CD14-positive monocyte (primary cell): ENCODE measurements around the gene GLT8D1. TPM values are rescaled to one million over a fixed set of nuclear protein-coding genes. Genes with fewer than 3 reads are reported as not detected.
A peak's percentile ranks its signal among the peaks of the same experiment; 100 is the strongest.

Source experiments
- DNase-seq, 3 donors: peaks; one replicate each; pipeline ENCODE4 v3.0.0-alpha.2; 2011 to 2022
- H2AFZ ChIP-seq: 2 replicates; pipeline ENCODE4 v1.6.0; 2012; ENCODE audit warnings: mild to moderate bottlenecking, low read depth, low read length, inconsistent platforms; ENCODE audit not compliant: insufficient read depth, poor library complexity, severe bottlenecking
- H3K27ac ChIP-seq, 2 donors: 1 replicate in 1 of 2; 2 replicates in 1 of 2; pipeline ENCODE4 v1.5.1; 2012 to 2013; ENCODE audit warnings: low read length in 2 of 2, control low read depth in 1 of 2, inconsistent platforms in 1 of 2, low read depth in 1 of 2, mild to moderate bottlenecking in 1 of 2
- H3K27me3 ChIP-seq, 2 donors: one replicate each; pipeline versions ENCODE4 v1.6.0 to v1.6.1; 2011 to 2013; ENCODE audit warnings: low read length in 2 of 2; ENCODE audit not compliant: control insufficient read depth in 2 of 2, insufficient read depth in 2 of 2
- H3K36me3 ChIP-seq, 2 donors: replicated peaks in 1 of 2; 1 replicate in 1 of 2; 2 replicates in 1 of 2; pipeline versions ENCODE4 v1.5.1 to v1.6.1; 2012 to 2013; ENCODE audit warnings: low read length in 2 of 2, control low read depth in 1 of 2, inconsistent platforms in 1 of 2, mild to moderate bottlenecking in 1 of 2; ENCODE audit not compliant: insufficient read depth in 2 of 2, control insufficient read depth in 1 of 2
- H3K4me1 ChIP-seq, 2 donors: 1 replicate in 1 of 2; 2 replicates in 1 of 2; pipeline versions ENCODE4 v1.5.1 to v1.6.1; 2012 to 2013; ENCODE audit warnings: low read length in 2 of 2, control low read depth in 1 of 2, inconsistent platforms in 1 of 2, mild to moderate bottlenecking in 1 of 2, moderate library complexity in 1 of 2; ENCODE audit not compliant: insufficient read depth in 2 of 2, control insufficient read depth in 1 of 2
- H3K4me2 ChIP-seq: replicated peaks from 2 replicates; pipeline ENCODE3; 2012; ENCODE audit warnings: low read length, moderate library complexity, mild to moderate bottlenecking; ENCODE audit not compliant: poor library complexity, severe bottlenecking; ENCODE audit errors: extremely low read depth
- H3K4me3 ChIP-seq, 3 experiments: fragments of 200-600 bp in 1 of 3; sonication (generic) in 1 of 3; replicated peaks in 1 of 3; 1 replicate in 2 of 3; 2 replicates in 1 of 3; pipeline ENCODE4 v1.5.1; 2011 to 2013; ENCODE audit warnings: low read length in 3 of 3, mild to moderate bottlenecking in 3 of 3, control low read depth in 2 of 3, low read depth in 2 of 3, inconsistent platforms in 1 of 3, moderate library complexity in 1 of 3
- H3K79me2 ChIP-seq: 2 replicates; pipeline ENCODE4 v1.6.0; 2012; ENCODE audit warnings: mild to moderate bottlenecking, control low read depth, inconsistent platforms, low read length, moderate library complexity; ENCODE audit not compliant: insufficient read depth
- H3K9ac ChIP-seq: 2 replicates; pipeline ENCODE4 v1.6.0; 2017; ENCODE audit warnings: low read length, mild to moderate bottlenecking; ENCODE audit not compliant: insufficient read depth, poor library complexity, severe bottlenecking
- H3K9me3 ChIP-seq, 2 donors: replicated peaks in 1 of 2; 1 replicate in 1 of 2; 2 replicates in 1 of 2; pipeline versions ENCODE4 v1.5.1 to v1.6.1; 2012 to 2013; ENCODE audit warnings: low read length in 2 of 2, control low read depth in 1 of 2; ENCODE audit not compliant: control insufficient read depth in 1 of 2, insufficient read depth in 1 of 2
- H4K20me1 ChIP-seq: 2 replicates; pipeline ENCODE4 v1.6.0; 2012; ENCODE audit warnings: mild to moderate bottlenecking, low read length, control low read depth, moderate library complexity; ENCODE audit not compliant: insufficient read depth
- H3K27ac Mint-ChIP-seq, 7 donors: one replicate each; pipeline ENCODE4 v1.8.0; 2020; ENCODE audit warnings: mild to moderate bottlenecking in 7 of 7, mixed read lengths in 7 of 7, moderate library complexity in 6 of 7, inconsistent platforms in 2 of 7
- H3K27me3 Mint-ChIP-seq, 3 donors: one replicate each; pipeline ENCODE4 v1.8.0; 2021 to 2022; ENCODE audit warnings: low read depth in 3 of 3, mild to moderate bottlenecking in 3 of 3, mixed read lengths in 3 of 3, moderate library complexity in 3 of 3, inconsistent platforms in 1 of 3
- H3K36me3 Mint-ChIP-seq, 2 donors: one replicate each; pipeline ENCODE4 v1.8.0; 2020; ENCODE audit warnings: mixed read lengths in 2 of 2, inconsistent platforms in 1 of 2, mild to moderate bottlenecking in 1 of 2
- H3K4me1 Mint-ChIP-seq: one replicate; pipeline ENCODE4 v1.8.0; 2020; ENCODE audit warnings: mild to moderate bottlenecking, mixed read lengths
- H3K4me3 Mint-ChIP-seq, 2 donors: one replicate each; pipeline ENCODE4 v1.8.0; 2020; ENCODE audit warnings: mild to moderate bottlenecking in 2 of 2, mixed read lengths in 2 of 2, moderate library complexity in 1 of 2
- H3K9me3 Mint-ChIP-seq, 7 donors: one replicate each; pipeline ENCODE4 v1.8.0; 2020 to 2022; ENCODE audit warnings: mixed read lengths in 7 of 7, mild to moderate bottlenecking in 6 of 7, moderate library complexity in 6 of 7, inconsistent platforms in 2 of 7
- WGBS: methylation state at CpG from one replicate; pipeline ENCODE4 v1.1.5; 2013; ENCODE audit warnings: missing lambda C conversion rate; ENCODE audit not compliant: insufficient coverage; 5-methylcytosine and 5-hydroxymethylcytosine counted together
- intact Hi-C, 2 donors: fragments of 100-400 bp; cut with micrococcal nuclease; formaldehyde crosslinking; loops; one replicate each; pipeline versions ENCODE4 v1.15.0 to v1.15.1; 2023
- polyA plus RNA-seq, 3 donors: library from polyadenylated mRNA; depleted of rRNA in 1 of 3; unstranded in 2 of 3; stranded (reverse) in 1 of 3; fragments of 300-500 nt in 2 of 3; fragments of >200 nt in 1 of 3; fragmentation: Illumina TruSeq in 2 of 3; gene quantifications; 1 replicate in 2 of 3; 2 replicates in 1 of 3; pipeline ENCODE4 v1.2.3, GENCODE V29; 2012 to 2021
- TF ChIP-seq, protein P1 (sequence below): fragments of 200-600 bp; IDR thresholded peaks from one replicate; pipeline ENCODE4 v1.8.0; 2022; ENCODE audit warnings: antibody characterized with exemption, mild to moderate bottlenecking

Gene GLT8D1
- polyA plus RNA-seq, 3 donors: 27.3 to 34.8 (median 34.8) TPM

DNA sequence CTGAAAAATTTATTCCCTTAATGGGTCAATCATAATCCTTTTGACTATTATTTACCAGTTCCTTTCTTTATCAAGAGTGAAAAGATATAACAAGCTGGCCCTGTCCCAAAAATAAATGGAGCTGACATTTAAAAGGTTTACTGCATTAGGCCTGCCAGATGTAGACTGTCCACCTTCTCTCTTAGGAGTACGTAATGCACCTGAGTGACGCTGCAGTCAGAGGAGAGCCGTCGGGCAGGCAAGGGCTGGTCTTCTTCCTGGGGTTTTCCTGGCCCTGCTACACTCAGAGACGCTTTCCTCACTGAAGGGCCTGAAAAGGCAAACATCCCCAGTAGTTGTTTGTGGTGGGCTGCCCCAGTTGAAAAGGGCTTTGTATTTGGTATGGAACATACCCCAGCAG lies 37.6 kb upstream of the GLT8D1 start:
- H3K4me3 ChIP-seq: no peak overlapping the region

DNA sequence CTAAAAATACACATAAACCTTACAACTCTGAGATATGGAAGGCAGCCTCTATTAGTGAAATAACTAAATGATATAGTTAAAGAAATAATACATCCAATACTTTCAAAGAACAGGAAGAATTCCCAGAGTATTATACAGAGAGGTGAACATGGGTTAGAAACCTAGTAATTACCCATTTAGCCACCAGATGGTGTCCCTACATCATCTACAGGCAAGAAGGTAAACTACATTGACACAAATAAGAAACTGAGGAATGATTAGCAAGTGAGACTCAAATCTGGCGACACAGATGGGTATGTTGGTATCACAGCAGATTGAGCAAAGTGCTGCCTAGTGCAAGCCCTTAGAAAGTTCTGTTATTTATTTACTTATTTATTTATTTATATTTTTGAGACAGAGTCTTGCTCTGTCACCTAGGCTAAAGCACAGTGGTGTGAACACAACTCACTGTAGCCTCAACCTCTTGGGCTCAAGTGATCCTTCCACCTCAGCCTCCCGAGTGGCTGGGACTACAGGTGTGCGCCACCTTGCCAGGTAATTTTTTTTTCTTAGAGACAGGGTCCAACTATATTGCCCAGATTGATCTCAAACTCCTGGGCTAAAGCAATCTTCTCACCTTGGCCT lies 36.9 kb upstream of the GLT8D1 start:
- WGBS: no CpG with 5 or more reads among the region's 3 CpGs
- Histone ChIP-seq H3K4me2 (no peak overlapping the region), H3K36me3 (peaks cover 79 to 96% of the 10 kb centered on the region in 2 donors), H3K27me3 (no peaks in the 10 kb centered on the region), H3K4me1 (no peaks in the 10 kb centered on the region), H4K20me1 (no peaks in the 10 kb centered on the region), H3K9me3 (no peaks in the 10 kb centered on the region), H3K27ac (no peak overlapping the region), H2AFZ (no peak overlapping the region), H3K9ac (no peak overlapping the region), H3K79me2 (no peaks in the 10 kb centered on the region), H3K4me3 (no peak overlapping the region)
- DNase-seq: peak; percentile 18 to 46 (median 45)
- H3K9me3 Mint-ChIP-seq: no peaks in the 10 kb centered on the region
- no peak overlapping the region for H3K4me3 Mint-ChIP-seq
- no peaks in the 10 kb centered on the region for H3K4me1 Mint-ChIP-seq
- intact Hi-C loops: loop anchor here (2.0 to 10.0 kb wide), 4 partner anchors 56 to 332 kb away; no protein-coding TSS in a partner anchor
- TF ChIP-seq, protein P1, sequence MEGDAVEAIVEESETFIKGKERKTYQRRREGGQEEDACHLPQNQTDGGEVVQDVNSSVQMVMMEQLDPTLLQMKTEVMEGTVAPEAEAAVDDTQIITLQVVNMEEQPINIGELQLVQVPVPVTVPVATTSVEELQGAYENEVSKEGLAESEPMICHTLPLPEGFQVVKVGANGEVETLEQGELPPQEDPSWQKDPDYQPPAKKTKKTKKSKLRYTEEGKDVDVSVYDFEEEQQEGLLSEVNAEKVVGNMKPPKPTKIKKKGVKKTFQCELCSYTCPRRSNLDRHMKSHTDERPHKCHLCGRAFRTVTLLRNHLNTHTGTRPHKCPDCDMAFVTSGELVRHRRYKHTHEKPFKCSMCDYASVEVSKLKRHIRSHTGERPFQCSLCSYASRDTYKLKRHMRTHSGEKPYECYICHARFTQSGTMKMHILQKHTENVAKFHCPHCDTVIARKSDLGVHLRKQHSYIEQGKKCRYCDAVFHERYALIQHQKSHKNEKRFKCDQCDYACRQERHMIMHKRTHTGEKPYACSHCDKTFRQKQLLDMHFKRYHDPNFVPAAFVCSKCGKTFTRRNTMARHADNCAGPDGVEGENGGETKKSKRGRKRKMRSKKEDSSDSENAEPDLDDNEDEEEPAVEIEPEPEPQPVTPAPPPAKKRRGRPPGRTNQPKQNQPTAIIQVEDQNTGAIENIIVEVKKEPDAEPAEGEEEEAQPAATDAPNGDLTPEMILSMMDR: peak; percentile 87
- peaks cover 0 to 2% (median 1%) of the 10 kb centered on the region in 3 donors for H3K27me3 Mint-ChIP-seq
- H3K27ac Mint-ChIP-seq: peak overlapping the region in 1 of 7 donors; percentile 3
- peaks cover 76 to 91% of the 10 kb centered on the region in 2 donors for H3K36me3 Mint-ChIP-seq

More for the DNA sequence above, 37.6 kb upstream of the GLT8D1 start:
- H4K20me1 ChIP-seq: no peaks in the 10 kb centered on the region
- H3K27ac ChIP-seq: no peak overlapping the region
- 100% methylated on average over 1 of the region's 5 CpGs for WGBS
- H3K79me2 ChIP-seq: no peaks in the 10 kb centered on the region
- Mint-ChIP-seq H3K4me3 (no peak overlapping the region), H3K27ac (peak overlapping the region in 1 of 7 donors; percentile 69), H3K36me3 (peaks cover 76 to 91% of the 10 kb centered on the region in 2 donors), H3K9me3 (no peaks in the 10 kb centered on the region), H3K4me1 (no peaks in the 10 kb centered on the region), H3K27me3 (peaks cover 0 to 1% (median 0%) of the 10 kb centered on the region in 3 donors)
- no peak overlapping the region for H3K9ac ChIP-seq
- H2AFZ ChIP-seq: no peak overlapping the region
- peaks cover 78 to 93% of the 10 kb centered on the region in 2 donors for H3K36me3 ChIP-seq
- no peaks in the 10 kb centered on the region for H3K9me3 ChIP-seq
- TF ChIP-seq, protein P1: no peak
- H3K27me3 ChIP-seq: no peaks in the 10 kb centered on the region
- intact Hi-C loops: loop anchor here (2.0 to 10.0 kb wide), 4 partner anchors 56 to 332 kb away; no protein-coding TSS in a partner anchor
- no peak overlapping the region for H3K4me2 ChIP-seq
- no peaks in the 10 kb centered on the region for H3K4me1 ChIP-seq
- no peak for DNase-seq
